HepG2 (cell line): ENCODE measurements around the gene NODAL.

Experiments used
- GPN1 ChIP-seq: sonication (generic); formaldehyde crosslinking; IDR thresholded peaks from 2 replicates; pipeline ENCODE4 v1.5.1; 2020; ENCODE audit warnings: missing genetic modification reagents, borderline replicate concordance
- TF ChIP-seq, protein P1 (sequence below): sonication (generic); formaldehyde crosslinking; IDR thresholded peaks from 2 replicates; pipeline ENCODE4 v1.5.0; 2020; ENCODE audit warnings: mild to moderate bottlenecking, missing genetic modification reagents, moderate library complexity

DNA sequence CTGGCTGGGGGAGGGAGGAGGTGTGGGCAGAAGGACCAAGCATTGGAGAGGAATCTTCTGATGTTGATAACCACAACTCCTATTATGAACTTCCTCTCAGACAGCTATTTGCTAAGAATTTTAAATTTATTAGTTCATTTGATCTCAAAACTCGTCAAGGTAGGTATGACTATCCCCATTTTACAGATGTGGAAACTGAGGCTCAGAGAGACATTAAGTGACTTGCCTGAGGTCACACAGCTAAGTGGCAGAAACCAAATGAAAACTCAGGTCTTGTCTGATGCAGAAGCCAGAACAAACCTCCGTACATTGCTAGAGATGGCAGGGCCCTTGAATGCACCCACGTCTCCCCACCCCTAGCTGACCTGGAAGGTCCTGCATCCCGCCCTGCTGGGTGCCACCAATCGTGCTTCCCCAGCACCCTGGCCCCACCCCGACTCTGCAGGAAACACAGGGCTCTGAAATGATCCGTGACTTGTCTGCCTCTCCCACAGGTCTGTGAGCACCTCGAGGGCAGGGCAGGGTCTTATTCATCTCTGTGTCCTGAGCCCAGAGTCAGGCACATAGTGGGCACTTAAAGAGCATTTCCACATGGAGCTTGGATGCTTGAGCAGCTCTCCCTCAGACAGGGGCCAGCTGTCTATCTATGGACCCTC is 31.4 kb upstream of the NODAL start:
- TF ChIP-seq, protein P1, sequence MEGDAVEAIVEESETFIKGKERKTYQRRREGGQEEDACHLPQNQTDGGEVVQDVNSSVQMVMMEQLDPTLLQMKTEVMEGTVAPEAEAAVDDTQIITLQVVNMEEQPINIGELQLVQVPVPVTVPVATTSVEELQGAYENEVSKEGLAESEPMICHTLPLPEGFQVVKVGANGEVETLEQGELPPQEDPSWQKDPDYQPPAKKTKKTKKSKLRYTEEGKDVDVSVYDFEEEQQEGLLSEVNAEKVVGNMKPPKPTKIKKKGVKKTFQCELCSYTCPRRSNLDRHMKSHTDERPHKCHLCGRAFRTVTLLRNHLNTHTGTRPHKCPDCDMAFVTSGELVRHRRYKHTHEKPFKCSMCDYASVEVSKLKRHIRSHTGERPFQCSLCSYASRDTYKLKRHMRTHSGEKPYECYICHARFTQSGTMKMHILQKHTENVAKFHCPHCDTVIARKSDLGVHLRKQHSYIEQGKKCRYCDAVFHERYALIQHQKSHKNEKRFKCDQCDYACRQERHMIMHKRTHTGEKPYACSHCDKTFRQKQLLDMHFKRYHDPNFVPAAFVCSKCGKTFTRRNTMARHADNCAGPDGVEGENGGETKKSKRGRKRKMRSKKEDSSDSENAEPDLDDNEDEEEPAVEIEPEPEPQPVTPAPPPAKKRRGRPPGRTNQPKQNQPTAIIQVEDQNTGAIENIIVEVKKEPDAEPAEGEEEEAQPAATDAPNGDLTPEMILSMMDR (CRISPR knock-in tag) = no peak
- TF ChIP-seq GPN1 (CRISPR knock-in tag) = no peak
